Neural progenitor cell (in vitro differentiated cells): ENCODE data around the gene CERS3. TPM values are rescaled to one million over a fixed set of nuclear protein-coding genes. Genes with fewer than 3 reads are reported as not detected.

Experiments used
- DNase-seq: peaks from one replicate; pipeline ENCODE4 v3.0.0-alpha.2; 2016; ENCODE audit warnings: low spot score
- H2AFZ ChIP-seq: fragments of 200-600 bp; sonication (generic); replicated peaks from 2 replicates; pipeline ENCODE4 v1.6.1; 2016; ENCODE audit warnings: antibody characterized with exemption
- H3F3A ChIP-seq: fragments of 200-600 bp; sonication (generic); 2 replicates; pipeline ENCODE4 v1.6.1; 2016; ENCODE audit warnings: antibody characterized with exemption, low read depth
- H3K27ac ChIP-seq: fragments of 200-600 bp; sonication (generic); 2 replicates; pipeline ENCODE4 v1.5.1; 2016; ENCODE audit warnings: mild to moderate bottlenecking
- H3K27me3 ChIP-seq: fragments of 200-600 bp; sonication (generic); 2 replicates; pipeline ENCODE4 v1.6.1; 2016; ENCODE audit warnings: mild to moderate bottlenecking, moderate library complexity
- H3K36me3 ChIP-seq: fragments of 200-600 bp; sonication (generic); 2 replicates; pipeline ENCODE4 v1.5.1; 2016
- H3K4me1 ChIP-seq: fragments of 200-600 bp; sonication (generic); 2 replicates; pipeline ENCODE4 v1.6.1; 2016; ENCODE audit warnings: mixed run types
- H3K4me2 ChIP-seq: fragments of 200-600 bp; sonication (generic); 2 replicates; pipeline ENCODE4 v1.6.1; 2016
- H3K4me3 ChIP-seq: fragments of 200-600 bp; sonication (generic); 2 replicates; pipeline ENCODE4 v1.5.1; 2016
- H3K79me2 ChIP-seq: fragments of 200-600 bp; sonication (generic); 2 replicates; pipeline ENCODE4 v1.6.1; 2016; ENCODE audit warnings: low read depth
- H3K9ac ChIP-seq: fragments of 200-600 bp; sonication (generic); 2 replicates; pipeline ENCODE4 v1.6.1; 2016
- H3K9me3 ChIP-seq: fragments of 200-600 bp; sonication (generic); 2 replicates; pipeline ENCODE4 v1.5.1; 2016; ENCODE audit warnings: low read depth
- H4K20me1 ChIP-seq: fragments of 200-600 bp; sonication (generic); 2 replicates; pipeline ENCODE4 v1.6.1; 2016; ENCODE audit warnings: low read depth
- H3K27ac Mint-ChIP-seq: 3 replicates; pipeline ENCODE4 v1.8.0; 2021; ENCODE audit warnings: mixed read lengths
- H3K27me3 Mint-ChIP-seq: 2 replicates; pipeline ENCODE4 v1.8.0; 2022; ENCODE audit warnings: low read depth, mild to moderate bottlenecking, inconsistent platforms, moderate library complexity, mixed read lengths; ENCODE audit not compliant: insufficient read depth
- H3K36me3 Mint-ChIP-seq: 3 replicates; pipeline ENCODE4 v1.8.0; 2021; ENCODE audit warnings: mixed read lengths
- H3K4me1 Mint-ChIP-seq: 3 replicates; pipeline ENCODE4 v1.8.0; 2021; ENCODE audit warnings: mixed read lengths
- H3K4me3 Mint-ChIP-seq: 3 replicates; pipeline ENCODE4 v1.8.0; 2021; ENCODE audit warnings: mild to moderate bottlenecking, moderate library complexity, mixed read lengths
- H3K9me3 Mint-ChIP-seq: 3 replicates; pipeline ENCODE4 v1.8.0; 2020; ENCODE audit warnings: mixed read lengths
- EZH2 ChIP-seq: fragments of 200-600 bp; sonication (generic); IDR thresholded peaks from 2 replicates; pipeline ENCODE4 v1.6.1; 2017; ENCODE audit warnings: antibody characterized with exemption, mild to moderate bottlenecking, moderate library complexity
- EZH2phosphoT487 ChIP-seq: fragments of 200-600 bp; sonication (generic); IDR thresholded peaks from 2 replicates; pipeline ENCODE4 v1.6.1; 2017; ENCODE audit warnings: antibody characterized with exemption
- total RNA-seq: library from RNA; depleted of rRNA; stranded (reverse); fragments of >200 nt; gene quantifications from 2 replicates; pipeline ENCODE4 v1.2.3, GENCODE V29; 2015; ENCODE audit warnings: low replicate concordance
- TF ChIP-seq, protein P1 (sequence below): fragments of 200-600 bp; sonication (generic); IDR thresholded peaks from 2 replicates; pipeline ENCODE4 v1.5.1; 2017; ENCODE audit warnings: antibody characterized with exemption, mild to moderate bottlenecking

The CERS3 gene
- total RNA-seq, 1 donor from 2014 or later = not detected

DNA sequence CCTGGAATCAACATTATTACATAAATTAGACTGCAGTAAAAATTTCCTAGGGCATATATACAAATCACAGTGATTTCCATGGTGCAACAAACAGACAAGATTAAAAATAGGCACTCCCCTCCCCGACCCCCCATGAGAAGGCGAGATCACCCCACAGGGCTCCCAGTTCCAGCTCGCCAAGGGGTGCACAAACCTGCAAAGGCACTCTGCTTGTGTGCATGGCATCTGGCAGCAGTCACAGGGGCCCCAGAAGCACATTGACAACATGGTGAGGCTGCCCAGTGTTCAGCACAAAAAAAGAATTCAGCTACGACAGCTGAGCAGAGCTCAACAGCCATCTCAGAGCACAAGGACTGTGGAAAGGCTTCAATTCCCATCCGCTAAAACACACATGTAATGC, 19.2 kb upstream of the CERS3 start:
- Histone ChIP-seq H3K79me2 (no peaks in the 10 kb centered on the region), H3K4me3 (no peak overlapping the region), H3K9me3 (no peaks in the 10 kb centered on the region), H4K20me1 (no peaks in the 10 kb centered on the region), H3K4me2 (no peak overlapping the region), H3K27me3 (no peaks in the 10 kb centered on the region), H3F3A (no peaks in the 10 kb centered on the region), H3K36me3 (no peaks in the 10 kb centered on the region), H3K4me1 (no peaks in the 10 kb centered on the region), H3K9ac (no peak overlapping the region), H2AFZ (peak overlapping the region; percentile 26), H3K27ac (no peak overlapping the region)
- Mint-ChIP-seq H3K27ac (no peak overlapping the region), H3K4me1 (no peaks in the 10 kb centered on the region), H3K9me3 (peaks cover 4% of the 10 kb centered on the region), H3K27me3 (peaks cover 2% of the 10 kb centered on the region), H3K36me3 (peaks cover 4% of the 10 kb centered on the region), H3K4me3 (no peak overlapping the region)
- DNase-seq = no peak
- TF ChIP-seq EZH2 = no peak
- TF ChIP-seq, protein P1, sequence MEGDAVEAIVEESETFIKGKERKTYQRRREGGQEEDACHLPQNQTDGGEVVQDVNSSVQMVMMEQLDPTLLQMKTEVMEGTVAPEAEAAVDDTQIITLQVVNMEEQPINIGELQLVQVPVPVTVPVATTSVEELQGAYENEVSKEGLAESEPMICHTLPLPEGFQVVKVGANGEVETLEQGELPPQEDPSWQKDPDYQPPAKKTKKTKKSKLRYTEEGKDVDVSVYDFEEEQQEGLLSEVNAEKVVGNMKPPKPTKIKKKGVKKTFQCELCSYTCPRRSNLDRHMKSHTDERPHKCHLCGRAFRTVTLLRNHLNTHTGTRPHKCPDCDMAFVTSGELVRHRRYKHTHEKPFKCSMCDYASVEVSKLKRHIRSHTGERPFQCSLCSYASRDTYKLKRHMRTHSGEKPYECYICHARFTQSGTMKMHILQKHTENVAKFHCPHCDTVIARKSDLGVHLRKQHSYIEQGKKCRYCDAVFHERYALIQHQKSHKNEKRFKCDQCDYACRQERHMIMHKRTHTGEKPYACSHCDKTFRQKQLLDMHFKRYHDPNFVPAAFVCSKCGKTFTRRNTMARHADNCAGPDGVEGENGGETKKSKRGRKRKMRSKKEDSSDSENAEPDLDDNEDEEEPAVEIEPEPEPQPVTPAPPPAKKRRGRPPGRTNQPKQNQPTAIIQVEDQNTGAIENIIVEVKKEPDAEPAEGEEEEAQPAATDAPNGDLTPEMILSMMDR = no peak
- TF ChIP-seq EZH2phosphoT487 = no peak

DNA sequence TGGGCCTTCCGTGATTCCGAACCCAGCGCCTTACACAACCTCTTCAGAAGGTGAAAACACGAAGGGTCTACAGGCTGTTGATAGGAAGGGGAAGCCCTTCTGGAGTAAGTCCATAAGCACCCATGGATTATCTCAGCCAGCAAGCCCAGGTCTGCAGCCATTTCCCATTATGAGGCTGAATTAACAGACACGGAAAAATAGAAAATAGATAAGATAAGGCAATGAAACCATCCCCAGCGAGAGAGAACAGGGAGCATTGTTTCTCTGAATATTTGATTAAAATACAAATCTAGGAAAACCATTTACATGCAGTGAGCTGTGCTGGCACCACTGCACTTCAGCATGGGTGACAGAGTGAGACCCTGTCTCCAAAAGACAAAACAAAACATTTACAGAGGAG, 16.2 kb upstream of the CERS3 start:
- no peak overlapping the region for H3K4me3 Mint-ChIP-seq

DNA sequence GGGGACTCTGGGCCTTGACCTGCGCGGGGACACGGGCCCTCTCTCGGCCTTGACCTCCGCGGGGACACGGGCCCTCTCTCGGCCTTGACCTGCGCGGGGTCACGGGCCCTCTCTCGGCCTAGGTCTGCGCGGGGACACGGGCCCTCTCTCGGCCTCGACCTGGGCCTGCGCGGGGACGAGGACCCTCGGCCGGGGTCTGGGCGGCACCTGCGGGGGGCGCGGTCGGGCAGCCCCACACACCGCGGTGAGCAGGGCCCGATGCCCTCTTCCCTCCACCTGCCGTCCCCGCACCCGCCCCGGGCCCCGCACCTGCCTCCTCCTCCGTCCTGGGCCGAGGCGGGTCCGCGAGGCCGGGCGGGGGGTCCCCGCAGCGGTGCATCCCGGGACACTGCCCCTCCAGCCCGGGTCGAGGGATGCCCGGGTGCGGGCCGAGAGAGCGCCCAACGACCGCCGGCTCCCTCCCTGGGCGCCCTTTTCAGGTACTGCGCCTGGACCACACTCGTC, 15.6 kb upstream of the CERS3 start:
- Mint-ChIP-seq H3K4me1 (no peaks in the 10 kb centered on the region), H3K36me3 (no peaks in the 10 kb centered on the region), H3K4me3 (no peak overlapping the region), H3K9me3 (peaks cover 4% of the 10 kb centered on the region), H3K27me3 (no peaks in the 10 kb centered on the region), H3K27ac (no peak overlapping the region)
- TF ChIP-seq EZH2phosphoT487 (no peak), EZH2 (no peak)
- TF ChIP-seq, protein P1 = no peak
- Histone ChIP-seq H3K4me2 (no peak overlapping the region), H3F3A (no peaks in the 10 kb centered on the region), H3K4me1 (no peaks in the 10 kb centered on the region), H3K4me3 (no peak overlapping the region), H2AFZ (no peak overlapping the region), H3K9me3 (no peaks in the 10 kb centered on the region), H3K9ac (no peak overlapping the region), H4K20me1 (no peaks in the 10 kb centered on the region), H3K27me3 (no peaks in the 10 kb centered on the region), H3K27ac (no peak overlapping the region), H3K36me3 (no peaks in the 10 kb centered on the region), H3K79me2 (no peaks in the 10 kb centered on the region)
- no peak for DNase-seq

More for the DNA sequence above, 16.2 kb upstream of the CERS3 start:
- no peaks in the 10 kb centered on the region for H3K27me3 ChIP-seq
- Mint-ChIP-seq H3K27me3 (no peaks in the 10 kb centered on the region), H3K27ac (no peak overlapping the region), H3K36me3 (no peaks in the 10 kb centered on the region), H3K4me1 (no peaks in the 10 kb centered on the region), H3K9me3 (peaks cover 2% of the 10 kb centered on the region)
- no peaks in the 10 kb centered on the region for H3K9me3 ChIP-seq
- no peak overlapping the region for H3K27ac ChIP-seq
- H3K79me2 ChIP-seq = no peaks in the 10 kb centered on the region
- no peak for DNase-seq
- no peak overlapping the region for H3K4me2 ChIP-seq
- no peaks in the 10 kb centered on the region for H3F3A ChIP-seq
- H3K4me1 ChIP-seq = no peaks in the 10 kb centered on the region
- no peaks in the 10 kb centered on the region for H3K36me3 ChIP-seq
- H3K9ac ChIP-seq = no peak overlapping the region
- H4K20me1 ChIP-seq = no peaks in the 10 kb centered on the region
- TF ChIP-seq, protein P1 = no peak
- TF ChIP-seq EZH2 (no peak), EZH2phosphoT487 (no peak)
- H3K4me3 ChIP-seq = no peak overlapping the region
- H2AFZ ChIP-seq = no peak overlapping the region
